ENCODE data around the gene SEZ6.

- TF ChIP-seq, protein P1, sequence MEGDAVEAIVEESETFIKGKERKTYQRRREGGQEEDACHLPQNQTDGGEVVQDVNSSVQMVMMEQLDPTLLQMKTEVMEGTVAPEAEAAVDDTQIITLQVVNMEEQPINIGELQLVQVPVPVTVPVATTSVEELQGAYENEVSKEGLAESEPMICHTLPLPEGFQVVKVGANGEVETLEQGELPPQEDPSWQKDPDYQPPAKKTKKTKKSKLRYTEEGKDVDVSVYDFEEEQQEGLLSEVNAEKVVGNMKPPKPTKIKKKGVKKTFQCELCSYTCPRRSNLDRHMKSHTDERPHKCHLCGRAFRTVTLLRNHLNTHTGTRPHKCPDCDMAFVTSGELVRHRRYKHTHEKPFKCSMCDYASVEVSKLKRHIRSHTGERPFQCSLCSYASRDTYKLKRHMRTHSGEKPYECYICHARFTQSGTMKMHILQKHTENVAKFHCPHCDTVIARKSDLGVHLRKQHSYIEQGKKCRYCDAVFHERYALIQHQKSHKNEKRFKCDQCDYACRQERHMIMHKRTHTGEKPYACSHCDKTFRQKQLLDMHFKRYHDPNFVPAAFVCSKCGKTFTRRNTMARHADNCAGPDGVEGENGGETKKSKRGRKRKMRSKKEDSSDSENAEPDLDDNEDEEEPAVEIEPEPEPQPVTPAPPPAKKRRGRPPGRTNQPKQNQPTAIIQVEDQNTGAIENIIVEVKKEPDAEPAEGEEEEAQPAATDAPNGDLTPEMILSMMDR (IDR thresholded peaks at IDR 0.05), result no peak
- TF ChIP-seq TCF7L2 (IDR thresholded peaks at IDR 0.05; ENCODE audit: low read depth, low read length), result no peak
- TF ChIP-seq POLR2AphosphoS5 (IDR thresholded peaks at IDR 0.05; ENCODE audit: low read depth, low read length), result no peak
- TF ChIP-seq REST (IDR thresholded peaks at IDR 0.05; ENCODE audit: insufficient read depth in 1 of 2, low read depth in 2 of 2, low read length in 1 of 2), result no peak
These were observed 50.4 kb downstream of the SEZ6 start for GRCh38 chr17:28955408-28955807.

Data from Panc1 (cell line).